NCI-H82 (cell line): Measurements from ENCODE around the gene RNF135.
A peak's percentile ranks its signal among the peaks of the same experiment; 100 is the strongest.
"Not testable (repeated sequence)": the region's sequence is repeated elsewhere in the genome, so short reads cannot be mapped to it uniquely, and the experiment has no call there.

Experiments
- DNase-seq: peaks from one replicate; lab custom pipeline; 2025; lab: John Stamatoyannopoulos, UW

Gene RNF135

GRCh38 chr17:30954046-30954830, 16.6 kb upstream of the RNF135 start:
- DNase-seq: no peak

GRCh38 chr17:30956764-30957374, 14.0 kb upstream of the RNF135 start:
- no peak for DNase-seq

GRCh38 chr17:30957741-30958140, 13.1 kb upstream of the RNF135 start:
- DNase-seq: no peak

DNA sequence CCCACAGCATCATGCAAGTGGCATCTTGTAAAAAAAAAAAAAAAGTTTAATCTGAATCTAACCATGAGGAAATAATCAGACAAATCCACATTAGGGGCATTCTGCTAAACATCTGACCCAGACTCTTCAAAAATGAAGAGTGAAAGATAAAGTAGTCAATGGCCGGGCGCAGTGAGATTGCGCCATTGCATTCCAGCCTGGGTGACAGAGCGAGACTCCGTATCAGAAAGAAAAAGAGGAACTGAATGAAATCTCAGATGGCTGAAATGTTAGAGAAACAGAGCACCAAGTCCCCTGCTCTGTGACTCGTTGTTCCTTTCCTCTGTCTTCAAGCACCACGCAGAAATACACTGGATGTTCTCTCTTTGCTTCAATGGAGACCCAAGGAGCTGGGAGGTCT, 12.7 kb upstream of the RNF135 start:
- DNase-seq: no peak

- no peak for DNase-seq
Observed at GRCh38 chr17:30961209-30962188, 9.3 kb upstream of the RNF135 start.

DNA sequence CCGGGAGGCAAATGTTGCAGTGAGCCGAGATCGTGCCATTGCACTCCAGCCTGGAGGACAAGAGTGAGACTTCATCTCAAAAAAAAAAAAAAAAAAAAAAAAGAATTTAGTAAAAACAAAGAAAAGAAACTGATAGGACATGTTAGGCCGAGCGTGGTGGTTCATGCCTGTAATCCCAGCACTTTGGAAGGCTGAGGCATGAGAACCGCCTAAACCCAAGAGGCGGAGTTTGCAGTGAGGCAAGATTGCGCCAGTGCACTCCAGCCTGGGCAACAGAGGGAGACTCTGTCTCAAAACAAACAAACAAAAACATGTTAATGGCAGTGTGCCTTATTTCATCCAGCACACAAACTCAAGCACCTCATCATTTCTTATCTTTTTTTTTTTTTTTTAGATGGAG, 6.5 kb upstream of the RNF135 start:
- not testable (repeated sequence) for DNase-seq

DNA sequence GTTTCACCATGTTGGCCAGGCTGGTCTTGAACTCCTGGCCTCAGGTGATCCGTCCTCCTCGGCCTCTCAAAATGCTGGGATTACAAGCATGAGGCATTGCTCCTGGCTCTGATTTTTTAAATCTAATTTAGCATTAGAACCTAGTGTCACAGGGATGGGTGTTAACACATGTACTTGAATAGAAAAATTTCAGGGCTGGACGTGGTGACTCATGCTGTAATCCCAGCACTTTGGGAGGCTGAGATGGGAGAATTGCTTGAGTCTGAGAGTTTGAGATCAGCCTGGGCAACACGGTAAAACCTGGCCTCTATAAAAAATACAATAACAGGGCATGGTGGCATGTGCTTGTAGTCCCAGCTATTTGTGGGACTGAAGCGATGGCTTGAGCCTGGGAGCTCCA, 6.0 kb upstream of the RNF135 start:
- no peak for DNase-seq

DNA sequence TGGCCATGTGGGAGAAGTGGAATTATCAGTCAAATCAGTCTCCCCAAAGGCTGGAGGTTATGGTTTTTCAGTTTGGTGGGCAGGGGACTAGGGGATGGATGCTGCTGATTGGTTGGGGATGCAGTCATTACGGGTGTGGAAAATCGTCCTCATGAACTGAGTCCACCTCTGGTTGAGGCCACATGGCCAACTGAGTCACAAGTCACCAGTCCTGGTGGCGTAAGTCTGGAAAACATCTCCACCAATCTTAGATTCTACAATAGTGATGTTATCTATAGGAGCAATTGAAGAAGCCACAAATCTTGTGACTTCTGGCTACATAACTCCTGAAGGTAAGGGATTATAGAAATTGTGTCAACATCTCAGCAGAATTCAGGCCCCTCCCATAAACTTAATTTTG, 5.2 kb upstream of the RNF135 start:
- DNase-seq: no peak

GRCh38 chr17:30967911-30968310, 2.9 kb upstream of the RNF135 start:
- not testable (repeated sequence) for DNase-seq

DNA sequence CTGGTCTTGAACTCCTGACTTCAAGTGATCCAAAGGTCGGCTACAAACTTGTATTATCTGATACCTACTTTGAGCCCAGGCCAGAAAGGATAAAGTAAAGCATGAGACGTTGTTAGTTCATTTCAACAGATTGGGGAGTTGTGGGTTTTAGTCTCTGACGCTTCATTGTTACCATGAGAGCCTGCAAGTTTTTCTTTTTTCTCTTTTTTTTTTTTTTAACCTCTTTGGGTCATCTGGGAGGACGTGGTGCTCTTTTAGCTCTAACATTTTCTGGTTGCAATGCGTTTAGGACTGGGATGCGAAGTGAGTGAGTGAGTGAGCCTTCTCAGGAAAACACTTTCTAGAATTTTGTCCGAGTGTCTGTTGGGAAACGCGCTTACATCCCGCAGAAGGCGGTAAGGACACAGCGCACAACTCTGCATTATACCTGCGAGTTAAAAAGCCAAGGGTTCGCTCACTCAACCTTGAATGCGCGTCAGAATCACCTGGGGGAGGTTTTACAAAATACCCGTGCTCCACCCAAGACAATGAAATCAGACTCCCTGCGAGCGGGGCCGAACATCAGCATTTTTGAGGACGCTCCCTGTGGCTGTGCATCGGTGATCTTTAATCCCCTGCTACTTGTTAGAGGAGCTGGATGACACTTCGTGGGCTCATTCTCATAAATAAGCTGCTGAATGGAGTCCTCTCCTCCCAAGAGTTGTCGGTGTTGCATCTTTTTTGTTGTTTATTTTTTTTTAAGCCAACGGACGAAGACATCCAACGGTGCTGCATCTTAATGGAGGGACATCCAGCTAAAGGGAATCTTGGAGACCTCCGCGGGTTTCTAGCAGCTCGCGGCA, 629 bp upstream of the RNF135 start:
- DNase-seq: peak; percentile 65

GRCh38 chr17:30975042-30975820, 4.4 kb downstream of the RNF135 start:
- no peak for DNase-seq

- DNase-seq: not testable (repeated sequence)
Observed at GRCh38 chr17:30979919-30980318, 9.1 kb downstream of the RNF135 start.

- no peak for DNase-seq
Observed at GRCh38 chr17:30981531-30982519, 11.0 kb downstream of the RNF135 start.

GRCh38 chr17:30982855-30983254, 12.0 kb downstream of the RNF135 start:
- DNase-seq: no peak

- no peak for DNase-seq
Observed at GRCh38 chr17:30990458-30990857, 19.6 kb downstream of the RNF135 start.

DNA sequence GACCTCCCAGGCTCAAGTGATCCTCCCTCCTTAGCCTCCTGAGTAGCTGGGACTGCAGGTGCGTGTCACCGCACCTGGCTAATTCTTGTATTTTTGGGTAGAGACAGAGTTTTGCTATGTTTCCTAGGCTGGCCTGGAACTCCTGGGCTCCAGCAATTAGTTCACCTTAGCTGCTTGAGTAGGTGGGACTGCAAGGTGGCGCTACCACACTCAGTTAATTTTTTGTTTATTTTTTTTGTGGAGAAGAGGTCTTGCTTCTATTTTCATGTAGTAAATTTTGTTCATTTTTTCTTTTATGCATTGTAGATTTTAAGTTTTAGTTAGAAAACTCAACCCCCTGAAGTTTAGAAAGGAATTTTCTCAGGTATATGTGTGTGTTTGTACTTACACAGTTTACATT, 21.7 kb downstream of the RNF135 start:
- DNase-seq: no peak

- no peak for DNase-seq
Observed at GRCh38 chr17:30995347-30995746, 24.5 kb downstream of the RNF135 start.

GRCh38 chr17:30996486-30996885, 25.6 kb downstream of the RNF135 start:
- no peak for DNase-seq

DNA sequence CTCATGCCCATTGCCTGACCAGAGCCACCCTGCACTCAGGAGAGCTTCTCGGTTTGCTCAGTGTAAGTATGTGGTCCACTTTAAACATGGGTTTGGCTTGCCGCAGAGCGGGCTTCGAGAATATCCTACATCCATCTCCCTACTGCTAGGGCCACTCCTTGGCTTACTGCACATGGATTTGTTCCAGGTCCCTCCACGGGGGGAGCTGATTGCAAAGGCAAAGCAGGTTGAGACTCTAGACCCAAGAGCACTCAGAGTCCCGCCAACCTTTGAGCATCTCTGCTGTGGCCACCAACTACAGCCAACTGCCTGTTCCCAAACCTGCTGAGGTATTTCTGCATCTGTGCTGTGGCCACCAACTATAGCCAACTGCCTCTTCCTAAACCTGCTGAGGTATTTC, 26.4 kb downstream of the RNF135 start:
- no peak for DNase-seq

GRCh38 chr17:30997842-30998241, 27.0 kb downstream of the RNF135 start:
- DNase-seq: no peak
